NCI-H2029 (cell line): Measurements from ENCODE around the gene ZFHX3.
"Not testable (repeated sequence)": the region's sequence is repeated elsewhere in the genome, so short reads cannot be mapped to it uniquely, and the experiment has no call there.

ENCODE experiments used
- DNase-seq: peaks from one replicate; lab custom pipeline; 2025; lab: John Stamatoyannopoulos, UW

Gene ZFHX3

GRCh38 chr16:73021866-73022495 lies 25.9 kb downstream of the ZFHX3 start:
- DNase-seq: no peak

- DNase-seq: peak; percentile 21
These were observed 27.5 kb downstream of the ZFHX3 start for GRCh38 chr16:73020409-73020884.

- no peak for DNase-seq
These were observed 28.2 kb downstream of the ZFHX3 start for GRCh38 chr16:73019457-73020362.

- DNase-seq: no peak
These were observed 29.0 kb downstream of the ZFHX3 start for GRCh38 chr16:73018821-73019456.

GRCh38 chr16:73017321-73017720 lies 30.6 kb downstream of the ZFHX3 start:
- DNase-seq: no peak

GRCh38 chr16:73016488-73016830 lies 31.5 kb downstream of the ZFHX3 start:
- DNase-seq: no peak

GRCh38 chr16:73015612-73016487 lies 32.1 kb downstream of the ZFHX3 start:
- peak; percentile 45 for DNase-seq

GRCh38 chr16:73014768-73015167 lies 33.2 kb downstream of the ZFHX3 start:
- no peak for DNase-seq

GRCh38 chr16:73013974-73014373 lies 34.0 kb downstream of the ZFHX3 start:
- DNase-seq: no peak

- DNase-seq: no peak
These were observed 35.6 kb downstream of the ZFHX3 start for GRCh38 chr16:73012341-73012740.

GRCh38 chr16:73011926-73012325 lies 36.0 kb downstream of the ZFHX3 start:
- DNase-seq: no peak

- DNase-seq: no peak
These were observed 37.7 kb downstream of the ZFHX3 start for GRCh38 chr16:73010150-73010676.

GRCh38 chr16:73009710-73010109 lies 38.2 kb downstream of the ZFHX3 start:
- DNase-seq: not testable (repeated sequence)

- DNase-seq: no peak
These were observed 41.9 kb downstream of the ZFHX3 start for GRCh38 chr16:73006026-73006425.

GRCh38 chr16:73002866-73003265 lies 45.1 kb downstream of the ZFHX3 start:
- no peak for DNase-seq

GRCh38 chr16:73000907-73001521 lies 46.9 kb downstream of the ZFHX3 start:
- no peak for DNase-seq

- no peak for DNase-seq
These were observed 47.7 kb downstream of the ZFHX3 start for GRCh38 chr16:73000020-73000906.

GRCh38 chr16:72999541-73000019 lies 48.3 kb downstream of the ZFHX3 start:
- DNase-seq: peak; percentile 37

GRCh38 chr16:72997141-72997542 lies 50.8 kb downstream of the ZFHX3 start:
- no peak for DNase-seq
